Measurements from ENCODE around the gene KIF2C.
A peak's percentile ranks its signal among the peaks of the same experiment; 100 is the strongest.

DNA sequence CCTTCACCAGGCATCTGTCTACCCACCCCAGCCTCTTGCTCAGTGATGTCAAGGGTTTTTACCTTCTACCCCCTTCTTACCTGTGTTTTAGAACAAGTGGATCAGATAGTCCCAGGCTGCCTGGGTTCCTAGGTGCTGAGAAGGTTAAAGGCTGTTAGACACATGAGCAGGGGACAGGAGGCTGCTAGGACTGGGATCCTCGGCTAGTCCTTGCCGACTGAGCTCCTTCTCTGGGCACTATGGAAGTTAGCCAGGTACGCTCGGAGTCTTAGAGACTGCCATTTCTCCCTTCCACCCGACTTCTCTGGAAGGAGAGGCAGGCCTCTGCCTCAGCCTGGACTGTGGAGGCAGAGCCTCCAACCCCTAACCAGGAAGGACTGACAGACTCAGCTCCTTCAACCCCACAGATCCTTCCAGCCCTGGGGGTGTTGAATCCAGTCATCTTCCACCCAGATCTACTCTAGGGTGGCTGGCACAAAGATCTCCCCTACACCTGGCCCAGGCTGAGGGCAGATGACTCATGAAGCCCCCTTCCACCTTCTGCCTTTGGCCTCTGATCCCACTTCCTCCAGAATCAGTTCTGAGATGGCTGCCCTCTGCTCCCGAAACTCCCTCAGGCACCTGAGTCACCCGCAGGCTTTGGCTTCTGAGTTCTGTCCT, 67.2 kb downstream of the KIF2C start, which contains the start of gene DYNLT4:
- TF ChIP-seq CTCF (IDR thresholded peaks at IDR 0.05 in 8 of 11, conservative IDR thresholded peaks at IDR 0.05 in 3 of 11) (no peak), POLR2A (IDR thresholded peaks at IDR 0.05) (peak in 1 of 3 donors; percentile 26)

Measured in spleen (tissue), 7 donors.